Lower leg skin (tissue), 3 donors: ENCODE results near the gene BHLHE23.

ENCODE experiments used
- CTCF ChIP-seq, 3 donors: fragments of 450-650 bp; IDR thresholded peaks; one replicate each; pipeline ENCODE4 v1.5.1; 2016; ENCODE audit warnings: antibody characterized with exemption in 3 of 3, mild to moderate bottlenecking in 3 of 3, moderate library complexity in 2 of 3
- POLR2A ChIP-seq, 2 donors: fragments of 450-650 bp; IDR thresholded peaks; one replicate each; pipeline ENCODE4 v1.6.1; 2016 to 2017; ENCODE audit warnings: antibody characterized with exemption in 2 of 2, mild to moderate bottlenecking in 1 of 2, moderate library complexity in 1 of 2

GRCh38 chr20:62978561-62978943 lies 28.2 kb downstream of the BHLHE23 start:
- TF ChIP-seq CTCF (IDR thresholded peaks at IDR 0.05), result no peak
- no peak for TF ChIP-seq POLR2A (IDR thresholded peaks at IDR 0.05)
